ENCODE data around the gene BRIP1. TPM values are rescaled to one million over a fixed set of nuclear protein-coding genes. Genes with fewer than 3 reads are reported as not detected.
"Not testable (repeated sequence)": the region's sequence is repeated elsewhere in the genome, so short reads cannot be mapped to it uniquely, and the experiment has no call there.

BRIP1 gene
- total RNA-seq: 0.83 TPM

DNA sequence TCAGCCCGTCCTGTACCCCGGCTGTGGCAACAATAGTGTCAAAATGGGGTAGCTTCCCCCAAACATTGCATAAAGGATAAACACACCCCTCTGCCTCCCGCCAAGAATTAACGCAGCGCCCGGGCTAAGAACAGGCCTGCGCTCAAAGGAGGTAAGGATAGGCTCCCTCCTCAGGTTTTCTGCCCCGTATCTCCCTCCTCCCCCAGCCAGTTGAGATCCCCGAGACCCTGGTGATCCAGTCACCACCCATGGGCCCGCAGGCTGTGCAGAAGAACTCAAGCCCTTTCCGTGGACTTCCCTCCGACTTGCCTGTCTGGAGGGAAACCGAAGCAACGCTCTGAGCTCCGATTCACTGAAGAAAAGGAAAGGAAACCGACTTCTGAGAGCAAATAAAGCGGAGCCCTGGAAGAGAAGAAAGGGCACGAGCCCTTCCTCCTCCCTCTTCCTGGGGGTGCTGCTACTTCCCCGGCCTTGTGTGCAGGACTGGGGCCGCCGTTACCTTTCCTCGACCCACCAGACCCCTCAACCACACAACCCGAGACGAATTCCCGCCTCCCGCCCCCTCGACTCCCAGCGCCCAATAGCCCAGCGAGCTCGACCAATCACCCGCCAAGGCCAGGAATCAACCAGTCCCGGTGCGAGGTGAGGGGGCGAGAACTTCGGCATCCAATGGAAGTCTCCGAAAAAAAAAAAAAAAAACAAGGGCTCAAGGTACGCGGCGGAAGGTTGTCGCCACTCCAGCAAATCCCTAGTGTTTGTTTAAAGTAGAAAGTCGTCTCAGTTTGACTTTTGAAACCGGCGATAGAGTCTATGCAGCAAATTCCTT is at the start of gene BRIP1:
Gene BRIP1 (minus strand): TSS at position 554 of the 826 bp plus-strand sequence. CDS start 1,989 bp downstream, outside the sequence.
- peak; percentile 93 for DNase-seq (ENCODE audit: low spot score)

DNA sequence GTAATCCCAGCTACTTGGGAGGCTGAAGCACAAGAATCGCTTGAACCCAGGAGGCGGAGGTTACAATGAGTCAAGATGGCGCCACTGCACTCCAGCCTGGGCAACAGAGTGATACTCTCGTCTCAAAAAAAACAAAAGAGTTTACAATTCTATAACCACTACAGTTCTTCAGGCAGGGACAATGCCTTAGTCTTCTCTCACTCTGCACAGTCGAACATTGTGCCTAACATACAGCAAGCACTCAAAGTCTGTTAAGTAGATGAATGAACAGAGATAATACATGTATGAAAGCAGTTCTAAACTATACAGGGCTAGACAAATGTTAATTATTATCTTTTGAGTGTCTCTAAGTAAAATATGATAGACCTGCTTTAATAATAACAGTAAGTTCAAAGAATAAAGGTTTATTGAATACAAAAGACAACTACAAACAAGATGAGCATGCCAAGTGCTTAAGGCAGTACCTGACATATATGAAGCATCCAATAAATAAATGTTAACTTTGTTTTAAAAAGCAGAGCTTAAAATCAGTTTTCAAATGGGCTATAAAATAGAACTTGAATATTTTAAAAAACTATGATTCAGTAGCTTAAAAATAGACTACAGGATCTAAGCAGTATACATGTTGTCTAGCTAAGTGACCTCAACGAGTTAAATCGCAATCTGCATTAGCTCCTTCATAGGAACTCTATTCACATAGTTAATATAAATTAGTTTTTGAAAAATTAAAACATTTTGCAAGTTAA is 45.1 kb upstream of the BRIP1 start:
- DNase-seq (ENCODE audit: low spot score): no peak

DNA sequence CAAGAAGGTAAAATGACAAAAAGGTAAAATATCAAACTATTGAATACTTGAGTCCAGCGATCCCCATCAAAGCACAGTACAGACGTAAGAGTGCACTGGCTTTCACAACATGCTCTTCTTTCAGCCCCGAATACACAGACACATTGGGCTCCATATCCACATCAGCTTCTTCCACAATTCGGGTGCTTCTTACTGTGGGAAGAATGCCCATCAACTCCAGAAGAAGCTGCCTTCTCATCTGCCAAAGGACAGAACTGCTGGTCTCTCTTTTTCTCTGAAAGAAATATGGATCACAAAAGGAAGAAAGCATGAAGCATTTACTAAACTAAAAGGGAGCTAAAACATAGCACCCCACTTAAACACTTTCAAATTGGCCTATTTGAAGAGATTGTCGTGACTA is 44.0 kb upstream of the BRIP1 start:
- no peak for DNase-seq (ENCODE audit: low spot score)

- no peak for DNase-seq (ENCODE audit: low spot score)
Observed at GRCh38 chr17:61904094-61904710, 40.9 kb upstream of the BRIP1 start.

DNA sequence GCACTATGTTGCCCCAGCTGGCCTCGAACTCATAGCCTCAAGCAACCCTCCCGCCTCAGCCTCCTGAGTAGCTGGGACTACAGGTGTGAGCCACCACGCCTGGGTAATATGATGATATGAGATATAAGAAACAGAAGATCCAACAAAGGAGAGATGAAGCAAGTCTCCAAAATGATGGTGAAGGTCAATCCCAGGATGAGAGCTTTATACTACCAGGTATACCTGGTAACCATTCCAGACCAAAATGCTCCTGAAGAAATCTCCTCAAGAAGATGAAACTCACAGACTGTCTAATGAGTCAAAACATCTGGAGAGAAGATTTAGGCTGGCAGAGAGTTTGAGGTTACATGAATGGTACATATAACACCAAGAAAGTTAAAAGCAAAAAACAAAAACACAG is 39.9 kb upstream of the BRIP1 start:
- no peak for DNase-seq (ENCODE audit: low spot score)

GRCh38 chr17:61897548-61898180 is 34.3 kb upstream of the BRIP1 start:
- DNase-seq (ENCODE audit: low spot score): no peak

- no peak for DNase-seq (ENCODE audit: low spot score)
Observed at GRCh38 chr17:61895391-61895790, 32.1 kb upstream of the BRIP1 start.

DNA sequence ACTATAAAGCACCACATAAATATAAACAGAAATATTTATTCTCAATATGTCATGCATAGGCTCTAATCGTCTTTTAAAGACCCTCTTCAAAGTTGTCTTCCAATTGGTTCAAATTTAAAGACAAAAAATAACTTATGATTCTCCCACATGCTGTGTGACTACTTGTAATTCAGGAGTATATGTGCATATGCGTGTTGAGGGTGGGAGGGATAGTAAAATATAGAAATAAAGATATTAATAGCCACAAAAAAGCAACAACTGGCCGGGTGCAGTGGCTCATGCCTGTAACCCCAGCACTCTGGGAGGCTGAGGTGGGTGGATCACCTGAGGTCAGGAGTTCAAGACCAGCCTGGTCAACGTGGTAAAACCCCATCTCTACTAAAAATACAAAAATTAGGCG is 31.0 kb upstream of the BRIP1 start:
- DNase-seq (ENCODE audit: low spot score): not testable (repeated sequence)

DNA sequence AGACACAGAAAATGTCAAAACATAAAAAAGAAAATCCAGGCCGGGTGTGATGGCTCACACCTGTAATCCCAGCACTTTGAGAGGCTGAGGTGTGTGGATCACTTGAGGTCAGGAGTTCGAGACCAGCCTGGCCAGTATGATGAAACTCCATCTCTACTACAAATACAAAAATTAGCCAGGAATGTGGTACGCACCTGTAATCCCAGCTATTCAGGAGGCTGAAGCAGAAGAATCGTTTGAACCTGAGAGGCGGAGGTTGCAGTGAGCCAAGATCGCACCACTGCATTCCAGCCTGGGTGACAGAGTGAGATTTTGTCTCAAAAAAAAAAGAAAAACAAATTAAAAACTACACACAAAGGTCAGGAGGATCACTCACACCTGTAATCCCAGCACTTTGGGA is 24.4 kb upstream of the BRIP1 start:
- not testable (repeated sequence) for DNase-seq (ENCODE audit: low spot score)

- DNase-seq (ENCODE audit: low spot score): not testable (repeated sequence)
Observed at GRCh38 chr17:61885865-61886264, 22.5 kb upstream of the BRIP1 start.

GRCh38 chr17:61884864-61885263 is 21.5 kb upstream of the BRIP1 start:
- DNase-seq (ENCODE audit: low spot score): no peak

GRCh38 chr17:61880589-61881102 is 17.3 kb upstream of the BRIP1 start:
- no peak for DNase-seq (ENCODE audit: low spot score)

GRCh38 chr17:61878984-61879612 is 15.8 kb upstream of the BRIP1 start:
- no peak for DNase-seq (ENCODE audit: low spot score)

- DNase-seq (ENCODE audit: low spot score): no peak
Observed at GRCh38 chr17:61878520-61878919, 15.2 kb upstream of the BRIP1 start.

- DNase-seq (ENCODE audit: low spot score): no peak
Observed at GRCh38 chr17:61877837-61878236, 14.5 kb upstream of the BRIP1 start.

DNA sequence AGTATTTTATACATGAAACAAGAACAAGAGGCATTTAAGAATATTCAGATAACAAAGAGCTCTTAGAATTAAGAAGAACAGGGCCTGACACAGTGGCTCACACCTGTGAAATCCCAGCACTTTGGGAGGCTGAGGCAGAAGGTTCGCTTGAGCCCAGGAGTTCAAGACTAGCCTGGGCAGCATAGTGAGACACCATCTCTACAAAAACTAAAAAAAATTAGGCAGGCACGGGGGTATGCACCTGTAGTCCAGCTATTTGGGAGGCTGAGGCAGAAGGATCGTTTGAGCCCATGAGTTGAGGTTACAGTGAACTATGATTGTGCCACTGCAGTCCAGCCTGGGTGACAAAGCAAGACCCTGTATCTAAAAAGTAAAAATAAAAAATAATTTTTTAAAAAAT is 12.5 kb upstream of the BRIP1 start:
- DNase-seq (ENCODE audit: low spot score): no peak

DNA sequence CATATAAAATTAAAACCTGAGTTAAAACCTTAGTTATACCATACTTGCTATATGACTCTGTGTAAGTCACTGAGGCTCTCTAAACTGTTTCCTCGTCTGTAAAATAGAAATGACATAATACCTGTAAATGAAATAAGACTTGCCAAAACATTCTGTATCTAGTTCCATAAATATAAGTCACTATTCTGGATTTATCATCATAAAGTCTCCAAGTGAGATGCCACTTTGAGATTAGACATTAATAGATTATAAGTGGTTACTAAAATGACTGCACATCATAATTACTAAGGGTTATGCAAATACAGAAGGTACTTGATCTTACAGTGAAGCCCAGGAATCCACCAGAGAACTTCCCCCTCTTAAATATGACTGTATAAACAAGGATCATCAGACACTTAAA is 12.0 kb upstream of the BRIP1 start:
- DNase-seq (ENCODE audit: low spot score): no peak

DNA sequence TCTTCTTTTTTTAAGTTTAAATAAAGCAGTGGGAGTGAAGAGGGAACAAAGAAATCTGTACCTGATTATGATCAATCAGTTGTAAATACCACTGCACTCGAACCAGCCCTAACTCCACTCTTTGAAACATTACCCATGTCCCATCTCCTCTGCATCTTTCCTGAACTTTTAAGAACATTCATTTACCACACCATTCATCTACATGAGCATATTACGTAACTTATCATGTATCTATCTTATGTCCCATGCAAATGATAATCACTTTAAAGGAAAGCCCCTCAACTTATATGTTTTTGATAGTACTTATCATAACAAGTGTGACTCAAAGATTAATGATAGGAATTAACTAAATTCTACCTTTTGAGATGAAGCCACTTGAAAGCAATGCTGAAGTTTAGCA is 10.7 kb upstream of the BRIP1 start:
- no peak for DNase-seq (ENCODE audit: low spot score)

- no peak for DNase-seq (ENCODE audit: low spot score)
Observed at GRCh38 chr17:61872099-61872498, 8.8 kb upstream of the BRIP1 start.

DNA sequence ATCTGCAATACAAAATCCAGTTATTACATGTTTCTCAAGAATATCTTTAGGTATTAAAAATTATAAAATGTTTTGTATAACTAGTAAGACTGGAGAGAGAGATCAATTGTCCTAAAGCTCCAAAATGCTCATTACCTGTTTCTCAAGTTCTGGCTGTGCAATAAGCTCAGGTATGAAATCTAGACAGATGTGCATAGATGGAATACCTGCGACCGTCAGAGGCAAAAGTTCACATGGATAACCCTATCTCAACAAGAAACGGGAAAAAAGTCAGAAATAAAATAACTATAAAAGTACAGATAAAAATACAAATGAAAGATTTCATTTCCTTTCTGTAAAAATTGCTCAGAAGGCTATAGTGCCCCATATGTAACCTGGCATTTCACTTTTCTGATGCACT is 5.8 kb upstream of the BRIP1 start:
- no peak for DNase-seq (ENCODE audit: low spot score)

- no peak for DNase-seq (ENCODE audit: low spot score)
Observed at GRCh38 chr17:61868074-61868473, 4.7 kb upstream of the BRIP1 start.

DNA sequence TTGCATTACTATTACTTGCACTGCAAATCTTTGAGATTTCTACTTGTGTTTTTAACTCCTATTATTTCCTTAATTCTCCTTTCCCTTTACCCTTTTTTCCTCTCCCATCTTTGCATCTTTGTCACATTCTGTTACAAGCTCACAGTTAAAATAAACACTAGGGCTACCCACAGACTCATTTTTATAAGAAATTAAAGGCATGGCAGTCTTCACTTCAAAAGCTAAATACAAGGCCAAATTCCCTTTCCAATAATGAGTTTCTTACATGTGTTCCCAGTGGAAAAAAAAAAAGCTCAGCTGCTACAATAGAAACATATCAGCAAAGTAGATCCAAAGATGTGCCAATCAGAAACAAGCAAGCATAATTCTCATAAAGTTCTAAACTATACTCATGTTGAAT is 3.7 kb upstream of the BRIP1 start:
- no peak for DNase-seq (ENCODE audit: low spot score)

All from mucosa of gallbladder (tissue), 1 donor.